GM10266 (cell line): ENCODE results near the gene RHEBL1.

Source experiments
- DNase-seq: peaks from one replicate; pipeline ENCODE4 v3.0.0; 2012; ENCODE audit errors: extremely low spot score
- CTCF ChIP-seq: IDR thresholded peaks from 2 replicates; pipeline ENCODE4 v1.5.1; 2012; ENCODE audit warnings: mild to moderate bottlenecking, low read depth; ENCODE audit not compliant: control insufficient read depth, insufficient read depth; ENCODE audit errors: missing control alignments

RHEBL1 gene

GRCh38 chr12:49093792-49094159 lies 24.0 kb upstream of the RHEBL1 start:
- DNase-seq, result no peak
- TF ChIP-seq CTCF, result no peak

- no peak for DNase-seq
- no peak for TF ChIP-seq CTCF
Observed at GRCh38 chr12:49092816-49093406, 23.1 kb upstream of the RHEBL1 start.

GRCh38 chr12:49092086-49092815 lies 22.5 kb upstream of the RHEBL1 start:
- peak; percentile 87 for DNase-seq
- peak; percentile 70 for TF ChIP-seq CTCF

- TF ChIP-seq CTCF, result no peak
- DNase-seq, result no peak
Observed at GRCh38 chr12:49091836-49092085, 22.0 kb upstream of the RHEBL1 start.

GRCh38 chr12:49091056-49091835 lies 21.5 kb upstream of the RHEBL1 start:
- DNase-seq, result no peak
- TF ChIP-seq CTCF, result no peak

GRCh38 chr12:49089821-49090773 lies 20.3 kb upstream of the RHEBL1 start:
- TF ChIP-seq CTCF, result peak; percentile 0

GRCh38 chr12:49088932-49089330 lies 19.2 kb upstream of the RHEBL1 start:
- TF ChIP-seq CTCF, result no peak
- DNase-seq, result no peak

More at GRCh38 chr12:49089821-49090773, 20.3 kb upstream of the RHEBL1 start:
- DNase-seq, result no peak
